NCI-H446 (cell line): ENCODE data around the gene KCNQ2.

Experiments
- DNase-seq, 2 experiments: peaks; one replicate each; lab custom pipeline; 2025; lab: John Stamatoyannopoulos, UW

The KCNQ2 gene

DNA sequence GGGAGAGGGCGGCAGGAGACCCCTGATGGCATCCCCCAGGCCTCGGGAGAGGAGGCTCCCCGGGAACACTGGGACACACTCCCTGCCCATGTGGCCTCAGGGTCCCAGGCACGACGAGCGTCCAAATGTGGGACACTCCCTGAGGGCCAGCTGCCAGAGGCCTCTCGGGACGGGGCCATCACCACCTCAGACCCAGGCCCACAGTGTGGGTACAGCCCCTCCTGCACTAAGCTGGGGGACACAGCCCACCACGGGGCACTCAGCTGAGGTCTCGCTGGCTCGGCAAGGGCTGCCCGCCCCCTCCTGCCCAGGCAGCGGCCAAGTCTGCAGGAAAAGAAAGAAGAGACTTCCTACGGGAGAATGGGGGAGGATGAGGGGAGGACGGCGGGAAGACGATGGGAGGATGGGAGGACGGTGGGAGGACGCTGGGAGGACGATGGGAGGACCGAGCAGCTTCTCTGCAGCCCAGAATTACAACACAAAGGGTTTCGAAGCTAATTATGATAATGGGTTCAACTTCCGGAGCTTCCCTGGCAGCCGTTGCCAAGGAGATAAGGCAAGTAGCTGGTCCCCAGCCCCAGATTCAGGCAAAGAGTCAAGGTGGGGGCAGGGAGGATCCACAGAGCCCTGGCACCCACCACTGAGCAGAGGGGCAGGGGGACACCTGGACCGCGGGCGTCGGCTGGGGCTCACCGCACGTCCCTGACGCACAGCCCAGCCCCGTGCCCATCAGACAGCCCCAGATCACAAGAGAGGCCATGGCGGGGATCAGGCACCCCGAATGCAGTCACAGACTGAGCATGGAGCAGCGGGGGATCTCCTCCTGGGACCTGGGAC is 17.5 kb downstream of the KCNQ2 start:
- peak in 1 of 2 experiments; percentile 37 for DNase-seq

DNA sequence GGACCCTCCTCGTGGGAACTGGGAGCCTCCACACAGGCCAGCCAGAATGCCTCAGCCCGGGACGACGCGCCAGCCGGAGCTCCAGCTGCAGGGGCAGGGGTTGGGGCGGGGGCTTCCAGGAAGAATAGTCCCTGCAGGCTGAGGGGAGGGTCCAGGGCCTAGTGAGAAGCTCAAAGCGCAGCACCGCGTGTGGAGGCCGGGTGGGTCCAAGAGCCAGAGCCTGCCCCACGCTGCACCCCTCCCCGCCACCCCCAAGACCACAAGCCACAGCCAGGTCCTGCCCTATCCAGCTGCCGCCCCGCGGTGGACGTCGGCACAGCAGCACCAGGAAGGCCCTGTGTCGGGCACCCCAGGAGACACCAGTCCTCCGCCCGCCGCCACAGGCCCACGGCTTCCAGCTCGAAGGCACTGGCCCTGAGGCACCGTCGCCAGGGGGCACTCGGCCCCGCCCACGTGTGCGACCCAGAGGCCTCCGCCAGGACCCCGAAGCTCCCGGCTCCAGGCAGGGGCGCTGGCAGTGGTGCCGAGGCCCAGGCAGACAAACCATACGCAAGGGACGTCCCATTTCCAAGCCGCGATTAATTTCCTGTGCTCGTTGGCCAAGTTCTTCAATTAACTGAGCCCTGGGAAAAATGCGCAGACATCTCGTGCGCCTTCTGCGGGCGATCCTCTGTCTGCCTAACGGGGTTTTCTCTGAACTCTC is 19.5 kb downstream of the KCNQ2 start:
- DNase-seq: no peak

DNA sequence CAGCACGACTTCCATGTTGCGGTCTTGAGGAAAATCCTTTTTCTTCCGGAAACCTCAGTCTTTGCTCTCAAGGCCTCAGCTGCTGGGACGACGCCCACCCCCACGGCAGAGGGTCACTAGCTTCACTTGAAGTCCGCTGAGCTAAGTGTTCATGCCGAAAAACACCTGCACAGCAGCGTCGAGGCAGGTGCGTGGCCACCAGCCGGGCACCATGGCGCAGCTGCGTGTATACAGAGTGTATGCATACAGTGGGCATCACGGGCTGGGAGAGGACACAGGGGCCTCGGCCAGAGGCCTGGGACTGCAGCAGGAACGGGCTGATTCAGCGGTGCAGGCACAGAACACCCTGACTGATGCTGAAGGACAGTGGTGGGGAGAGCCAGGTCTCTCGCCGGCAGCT is 20.1 kb downstream of the KCNQ2 start:
- DNase-seq: no peak

DNA sequence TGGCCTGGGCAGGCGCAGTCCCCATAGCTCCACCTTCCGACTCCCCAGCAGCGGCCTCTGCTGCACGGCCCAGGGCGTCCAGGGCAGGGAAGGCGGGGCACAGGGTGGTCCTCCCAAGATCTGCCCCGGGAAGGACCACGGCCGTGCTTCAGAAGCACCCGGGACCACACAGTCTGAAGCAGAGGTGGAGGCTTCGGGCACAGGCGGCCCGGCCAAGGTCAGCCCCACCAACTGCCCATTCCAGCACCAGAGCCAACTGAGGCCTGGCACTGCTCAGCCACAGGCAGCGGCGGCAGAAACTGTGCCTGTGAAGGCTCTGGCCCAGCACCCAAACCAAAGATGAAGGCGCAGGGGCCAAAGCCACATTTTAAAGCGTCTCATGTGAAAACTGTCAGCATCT is 20.6 kb downstream of the KCNQ2 start:
- DNase-seq: no peak

DNA sequence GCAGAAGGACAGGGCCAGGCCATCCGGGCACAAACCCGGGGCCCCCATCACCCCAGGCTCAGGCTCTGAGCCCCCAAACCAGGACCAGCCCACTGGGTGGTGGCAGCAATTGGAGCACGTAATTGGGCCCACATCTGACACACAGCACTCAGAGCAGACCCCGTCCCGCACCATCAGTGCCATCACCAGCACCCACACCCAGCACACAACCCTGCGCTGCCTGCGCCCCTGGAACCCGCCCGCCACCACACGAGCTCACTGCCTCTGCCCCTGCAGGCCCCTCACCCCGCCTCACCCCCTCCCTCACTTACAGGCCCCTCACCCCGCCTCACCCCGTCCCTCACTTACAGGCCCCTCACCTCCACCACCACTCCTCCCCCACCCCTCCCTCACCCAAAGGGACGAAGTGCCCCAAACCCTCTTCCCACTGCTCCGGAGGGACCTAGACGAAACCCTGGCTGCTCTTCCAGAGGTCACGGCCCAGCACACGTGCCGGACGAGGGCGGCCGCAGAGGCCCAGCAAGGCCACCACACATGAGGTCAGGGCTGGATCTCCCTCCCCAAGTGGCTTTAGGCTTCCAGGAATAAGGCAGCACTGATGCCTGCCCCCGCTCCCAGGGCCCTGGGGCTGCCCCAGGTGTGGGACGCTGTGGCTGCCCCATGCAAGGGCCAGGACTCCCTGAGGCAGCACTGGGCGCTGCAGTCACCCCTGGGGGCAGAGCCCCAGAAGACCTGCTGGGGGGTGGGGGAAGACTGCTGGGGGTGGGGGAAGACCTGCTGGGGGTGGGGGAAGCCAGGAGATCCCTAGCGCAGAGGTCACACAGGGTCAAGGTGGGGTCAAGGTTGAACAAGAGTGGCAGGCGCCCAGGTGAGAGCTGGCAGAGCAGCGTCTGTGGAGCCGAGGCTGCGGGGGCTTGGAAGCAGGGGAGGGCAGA is 22.4 kb downstream of the KCNQ2 start:
- DNase-seq: no peak

DNA sequence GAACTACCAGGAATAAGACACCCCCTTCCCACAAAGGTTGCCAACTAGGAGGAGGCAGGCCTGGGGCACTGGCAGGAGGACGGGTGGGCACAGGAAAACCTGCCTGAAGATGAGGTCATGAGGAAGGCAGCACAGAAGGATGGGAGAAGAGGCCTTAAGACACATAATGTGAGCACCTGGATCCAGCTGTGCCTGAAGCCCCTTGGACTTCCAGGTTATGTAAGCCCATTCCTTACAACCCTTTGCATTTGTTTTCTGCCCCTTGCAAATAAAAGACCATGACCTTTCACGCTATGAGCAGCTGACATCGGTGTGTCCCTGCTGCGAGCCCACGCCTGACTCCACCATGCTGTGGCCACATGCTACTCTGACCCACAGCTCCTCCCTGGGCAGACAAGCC is 23.4 kb downstream of the KCNQ2 start:
- no peak for DNase-seq

DNA sequence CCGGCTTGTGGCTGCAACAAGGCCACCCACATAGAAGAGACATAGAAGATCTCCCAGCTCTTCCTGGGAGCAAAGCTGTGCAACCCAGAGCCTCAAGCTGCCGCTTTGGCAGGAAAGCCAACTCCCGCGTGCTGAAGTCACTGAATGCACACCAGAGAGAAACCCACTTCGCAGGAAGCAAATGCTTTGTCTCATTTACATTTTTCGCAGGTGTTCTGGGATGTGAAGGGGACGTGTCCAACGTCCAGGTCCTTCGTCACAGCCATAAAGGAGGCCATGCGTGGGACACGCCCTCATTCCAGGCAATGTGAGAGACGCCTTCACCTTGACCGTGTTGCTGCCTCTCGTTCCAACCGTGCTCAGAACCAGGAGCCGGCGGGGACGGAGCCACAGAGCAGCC is 24.4 kb downstream of the KCNQ2 start:
- peak in 1 of 2 experiments; percentile 51 for DNase-seq

DNA sequence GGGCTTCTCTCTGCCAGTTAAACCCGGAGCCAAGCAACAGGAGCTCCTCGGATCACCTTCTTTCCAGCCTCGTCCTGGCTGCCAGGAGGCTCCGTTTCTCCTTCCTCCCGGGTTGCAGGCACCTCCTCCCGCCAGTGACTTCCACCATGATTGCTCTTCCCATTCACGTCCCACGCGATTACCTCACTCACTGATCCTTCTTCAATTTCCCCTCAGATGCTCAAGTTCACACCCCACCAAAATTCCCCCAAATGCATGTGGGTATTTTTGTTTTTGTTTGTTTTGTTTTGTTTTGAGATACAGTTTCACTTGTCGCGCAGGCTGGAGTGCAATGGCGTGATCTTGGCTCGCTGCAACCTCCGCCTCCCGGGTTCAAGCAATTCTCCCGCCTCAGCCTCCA is 25.1 kb downstream of the KCNQ2 start:
- no peak for DNase-seq

DNA sequence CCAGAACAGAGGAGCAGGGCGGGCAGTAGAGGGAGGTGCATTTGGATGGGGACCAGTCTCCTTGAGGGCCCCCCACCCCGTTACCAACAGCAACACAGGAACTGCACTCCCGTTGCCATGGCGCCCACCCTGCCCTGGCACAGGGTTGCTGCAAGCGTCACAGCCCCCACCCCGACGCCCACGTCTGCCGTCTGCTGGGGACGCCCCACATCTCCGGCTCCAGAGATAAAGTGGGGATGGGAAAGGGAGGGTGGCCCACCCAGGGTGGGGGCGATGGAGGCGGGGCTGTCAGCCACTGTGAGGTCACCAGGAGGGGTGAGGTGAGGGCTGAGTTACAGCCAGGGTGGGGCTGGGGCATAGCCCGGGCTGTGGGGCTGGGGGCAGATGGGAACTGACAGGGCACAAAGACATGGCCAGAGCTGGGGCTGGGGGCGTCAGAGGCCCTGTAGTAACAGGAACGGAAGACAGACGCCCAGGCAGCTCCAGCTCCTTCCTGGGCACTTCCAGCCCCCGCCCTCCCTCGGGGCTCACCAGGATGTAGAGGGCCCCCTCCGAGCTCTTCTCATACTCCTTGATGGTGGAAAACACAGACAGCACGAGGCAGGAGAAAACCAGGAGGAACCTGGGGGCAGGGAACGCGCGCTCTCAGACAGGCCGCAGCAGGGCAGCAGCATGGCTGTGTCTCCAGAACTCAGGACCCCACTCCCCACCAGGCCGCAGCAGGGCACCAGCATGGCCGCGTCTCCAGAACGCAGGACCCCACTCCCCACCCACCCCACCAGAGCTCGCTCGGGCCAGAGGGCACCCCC is 26.0 kb downstream of the KCNQ2 start:
- no peak for DNase-seq

DNA sequence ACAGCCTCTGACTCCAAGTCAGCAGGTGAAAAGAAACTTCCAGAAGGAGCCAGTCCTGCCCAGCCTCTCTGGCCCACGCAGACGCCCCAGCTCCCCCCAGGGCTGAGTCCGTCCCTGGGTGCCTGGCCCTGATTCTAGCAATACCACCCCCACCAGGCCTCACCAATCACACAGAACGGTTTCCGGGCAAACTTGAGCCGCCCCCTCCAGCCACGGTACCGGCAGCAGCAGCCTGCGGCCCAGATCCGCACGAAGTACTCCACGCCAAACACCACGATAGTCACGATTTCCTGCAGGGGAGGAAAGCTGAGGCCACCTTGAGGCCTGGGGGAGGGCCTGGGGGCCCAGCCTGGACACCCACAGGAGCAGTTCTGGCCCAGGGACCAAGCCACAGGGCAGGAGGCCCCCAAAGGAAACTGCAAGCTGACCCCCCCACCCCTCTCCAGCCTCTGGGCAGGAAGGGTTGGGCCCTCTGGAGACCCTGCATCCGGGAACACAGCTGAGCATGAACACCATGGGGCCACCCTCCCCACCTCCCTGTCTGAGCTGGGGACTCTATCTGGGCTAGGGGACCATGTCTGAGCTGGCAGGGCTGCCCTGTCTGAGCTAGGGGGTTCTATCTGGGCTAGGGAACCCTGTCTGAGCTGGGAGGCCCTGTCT is 27.2 kb downstream of the KCNQ2 start:
- no peak for DNase-seq

DNA sequence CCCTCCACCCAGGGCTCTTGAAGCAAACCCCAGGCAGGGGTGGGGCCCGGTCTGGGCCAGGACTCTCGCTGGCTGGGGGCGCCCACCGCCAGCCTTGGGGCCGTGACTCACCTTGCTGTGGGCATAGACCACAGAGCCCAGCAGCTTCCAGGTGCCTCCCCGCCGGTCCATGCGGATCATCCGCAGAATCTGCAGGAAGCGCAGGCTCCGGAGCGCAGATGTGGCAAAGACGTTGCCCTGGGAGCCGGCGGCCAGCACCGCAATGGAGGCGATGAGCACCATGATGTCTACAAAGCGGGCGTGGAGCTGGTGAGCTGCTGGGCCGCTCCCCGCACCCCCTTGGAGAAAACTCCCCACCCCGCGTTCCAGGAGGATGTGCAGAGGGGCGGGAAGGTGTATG is 27.9 kb downstream of the KCNQ2 start:
- no peak for DNase-seq

DNA sequence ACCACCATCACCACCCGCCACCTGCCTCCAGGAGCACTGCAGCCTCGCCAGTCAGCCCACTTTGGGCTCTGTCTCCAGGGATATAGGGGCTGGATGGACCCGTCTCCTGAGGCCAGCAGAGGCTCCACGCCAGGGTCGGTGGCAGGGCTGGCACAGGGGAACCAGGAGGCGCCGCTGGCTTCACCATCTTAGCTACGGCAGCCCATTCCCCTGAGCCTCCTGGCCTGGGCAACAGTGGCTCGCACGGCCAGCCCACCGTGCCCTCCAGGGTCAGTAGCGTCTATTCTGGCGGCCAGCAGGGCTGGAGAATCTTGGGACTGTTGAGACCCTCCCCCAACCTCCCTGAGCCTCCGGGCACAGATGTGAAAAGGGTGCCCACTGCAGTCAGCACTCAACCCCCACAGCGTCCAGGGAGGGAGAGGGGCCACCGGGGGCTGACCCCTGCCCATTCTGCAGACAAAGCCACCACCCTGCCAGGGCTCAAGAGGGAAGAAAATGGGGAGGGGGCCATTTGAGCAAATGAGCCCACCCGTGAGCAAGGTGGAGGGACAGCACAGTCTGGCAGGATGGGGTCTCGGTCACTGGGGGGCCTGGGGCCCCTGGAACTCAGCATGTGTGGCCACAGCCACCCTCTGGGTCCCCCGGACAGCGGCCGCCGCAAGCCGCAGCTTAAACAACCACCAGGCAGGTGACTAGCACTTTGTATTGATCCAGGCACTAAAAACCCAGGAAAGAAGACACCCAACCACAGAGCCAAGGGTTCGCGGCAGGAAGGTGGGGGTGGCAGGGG is 28.7 kb downstream of the KCNQ2 start:
- DNase-seq: no peak

DNA sequence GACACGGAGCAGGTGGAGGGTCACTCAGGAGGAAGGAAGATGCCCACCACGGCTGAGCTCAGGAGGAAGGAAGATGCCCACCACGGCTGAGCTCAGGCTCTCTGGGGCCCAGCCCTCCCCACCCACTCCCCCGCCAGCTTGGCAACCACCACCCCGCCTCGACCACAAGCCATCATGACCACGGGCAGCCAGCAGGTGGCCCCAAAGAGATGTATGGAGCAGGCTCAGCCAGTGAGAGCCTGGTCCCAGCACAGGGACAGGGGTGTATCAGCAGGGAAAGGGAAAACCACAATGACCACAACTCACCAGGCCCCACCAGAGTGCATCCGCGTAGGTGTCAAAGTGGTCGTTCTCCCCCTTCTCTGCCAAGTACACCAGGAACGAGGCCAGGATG is 30.4 kb downstream of the KCNQ2 start:
- DNase-seq: peak; percentile 34 to 67

DNA sequence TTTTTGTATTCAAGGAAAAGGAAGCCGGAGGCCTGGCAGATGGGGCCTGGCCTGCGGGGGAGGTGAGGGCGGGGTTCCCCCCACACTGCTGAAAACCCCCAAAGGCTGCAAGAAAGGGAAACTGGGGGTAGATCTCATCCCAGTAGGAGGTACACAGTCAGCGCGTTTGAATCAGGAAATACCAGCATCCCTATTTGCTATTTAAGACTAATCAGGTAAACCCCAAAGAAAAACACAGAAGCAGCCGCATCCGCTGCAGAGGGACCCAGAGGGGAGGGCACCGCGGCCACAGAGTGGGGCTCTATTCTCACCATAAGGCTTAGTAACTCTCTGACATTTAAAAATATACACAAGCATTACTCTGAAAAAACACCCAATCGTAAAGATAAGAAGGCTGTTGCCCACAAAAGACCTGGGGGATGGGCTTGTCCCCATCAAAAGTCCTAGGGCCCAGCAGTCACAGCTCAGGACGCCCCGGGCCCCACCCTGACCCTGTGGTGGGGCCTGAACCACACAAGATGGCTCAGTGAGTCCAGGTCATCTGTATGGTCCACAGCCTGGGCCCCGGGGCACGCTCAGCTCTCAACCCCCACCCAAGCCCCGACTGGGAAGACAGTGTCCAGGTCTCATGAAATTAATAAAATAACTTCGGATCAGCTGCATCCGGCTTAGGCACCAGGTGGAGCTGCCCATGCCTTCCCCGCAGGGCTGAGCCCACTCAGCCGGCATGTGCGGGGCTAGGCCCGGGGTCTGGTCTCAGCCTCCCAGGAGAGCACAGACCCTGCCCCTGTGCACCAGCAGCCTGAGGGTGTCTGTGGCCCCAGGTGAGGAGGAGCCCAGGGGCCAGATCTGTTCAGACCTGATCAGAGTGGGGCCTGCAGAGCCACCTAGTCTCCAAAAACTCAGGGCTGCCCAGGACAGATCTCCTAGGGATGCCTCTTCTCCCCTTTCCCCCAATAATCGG is 31.0 kb downstream of the KCNQ2 start:
- no peak for DNase-seq

DNA sequence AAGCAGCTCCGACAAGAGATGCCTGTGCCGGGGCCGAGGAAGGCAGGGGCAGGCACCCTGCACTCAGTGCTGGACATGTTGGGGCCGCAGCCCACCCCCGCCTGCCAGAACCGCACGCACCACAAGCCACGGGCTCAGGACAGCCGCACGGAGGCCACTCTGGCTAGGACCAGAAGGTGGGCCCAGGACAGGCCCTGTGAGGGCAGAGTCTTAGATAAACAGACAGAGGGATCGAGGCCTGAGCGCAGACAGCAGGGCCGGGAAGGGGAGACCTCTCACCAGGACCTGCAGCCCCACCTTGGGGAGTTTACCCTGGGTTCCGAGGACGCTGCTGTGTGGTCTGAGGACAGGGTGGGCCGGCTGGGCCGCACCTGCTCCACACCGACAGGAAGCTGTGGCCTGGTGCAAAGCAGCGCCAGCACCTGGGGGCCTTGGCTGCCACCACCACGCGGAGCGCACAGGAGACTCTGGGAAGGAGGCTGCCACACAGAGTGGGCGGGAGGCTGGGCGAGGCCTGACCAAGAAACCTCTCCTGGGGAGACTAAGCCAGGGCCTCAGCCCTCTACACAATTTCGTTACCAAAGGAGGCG is 32.0 kb downstream of the KCNQ2 start:
- no peak for DNase-seq

DNA sequence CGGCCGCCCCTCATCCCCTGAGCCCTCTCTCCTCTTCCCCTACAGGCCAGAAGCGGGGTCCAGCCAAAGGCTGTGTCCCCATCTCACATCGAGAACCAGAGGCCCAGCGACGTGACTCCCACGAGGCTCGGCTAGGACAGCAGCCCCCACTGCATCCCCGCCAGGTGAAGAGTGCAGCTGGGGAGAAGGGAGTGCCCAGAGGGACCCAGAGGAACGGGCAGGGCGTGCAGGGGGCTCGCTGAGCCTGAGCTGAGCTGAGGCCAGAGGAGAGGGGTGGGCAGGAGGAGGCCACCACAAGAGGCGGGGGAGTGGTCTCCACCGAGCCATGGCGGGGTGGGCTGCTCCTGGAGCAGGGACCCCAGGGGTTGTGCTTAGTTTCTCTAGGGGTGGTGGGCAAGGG is 32.6 kb downstream of the KCNQ2 start:
- no peak for DNase-seq

DNA sequence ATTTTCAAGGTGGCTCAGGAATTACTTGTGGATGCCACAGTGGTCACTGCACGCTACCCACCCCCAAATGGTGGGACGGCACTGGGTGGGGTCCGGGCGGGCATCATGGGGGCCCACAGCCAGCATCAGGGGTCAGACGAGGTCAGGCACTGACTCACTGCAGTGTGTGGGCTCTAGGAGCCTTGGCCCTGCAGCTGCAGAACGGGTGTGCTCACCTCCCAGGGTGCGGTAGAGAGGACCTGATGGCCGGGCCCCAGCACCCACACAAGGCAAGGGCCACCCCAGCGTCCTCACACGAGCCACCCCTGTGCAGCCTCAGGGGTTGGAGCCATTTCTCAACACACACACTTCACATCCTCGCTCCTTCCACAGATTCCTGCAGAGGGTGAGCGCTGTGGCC is 34.3 kb downstream of the KCNQ2 start:
- DNase-seq: no peak

DNA sequence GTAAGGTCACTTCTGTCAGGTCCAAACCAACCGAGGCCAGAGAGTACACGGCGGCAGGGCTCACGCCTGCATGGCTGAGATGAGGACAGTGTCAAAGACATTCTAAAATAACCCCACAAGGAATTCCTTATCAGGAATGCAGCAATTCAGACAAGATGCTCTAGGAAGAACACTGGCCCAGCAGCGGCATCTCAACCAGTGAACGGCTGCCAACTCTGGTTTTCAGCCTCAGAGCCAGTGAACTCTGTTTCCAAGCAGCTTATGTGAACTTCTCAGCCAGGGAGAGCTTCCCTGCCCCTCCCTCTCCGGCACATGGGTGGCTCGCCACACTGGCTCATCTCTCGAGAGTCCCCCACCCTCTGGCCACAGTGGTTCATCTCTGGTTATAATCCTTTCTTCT is 36.9 kb downstream of the KCNQ2 start:
- DNase-seq: peak in 1 of 2 experiments; percentile 19
